OCI-LY7 (cell line): Measurements from ENCODE around the gene P2RY14. TPM values are rescaled to one million over a fixed set of nuclear protein-coding genes. Genes with fewer than 3 reads are reported as not detected.

Experiments
- BruUV-seq: library from RNA; stranded (reverse); fragments of 400-500 nt; replicated peaks from 2 replicates; lab custom pipeline; 2021; lab: Mats Ljungman, UMichigan
- CTCF ChIA-PET: fragments of 300-600 bp; sonication (Branson Sonifier 250); formaldehyde crosslinking; loops from one replicate; lab custom pipeline; 2022; ENCODE audit warnings: antibody characterized with exemption; ENCODE audit not compliant: unreplicated experiment; lab: Charles Lee
- POLR2A ChIA-PET: fragments of 300-600 bp; sonication (Branson Sonifier 250); formaldehyde crosslinking; loops from one replicate; lab custom pipeline; 2022; ENCODE audit warnings: antibody characterized with exemption; lab: Charles Lee
- DNase-seq: peaks from one replicate; pipeline ENCODE4 v3.0.0-alpha.2; 2015; ENCODE audit warnings: low spot score
- H2AFZ ChIP-seq: fragments of 200-600 bp; sonication (generic), shearing (Covaris generic); 2 replicates; pipeline ENCODE4 v1.6.1; 2014; ENCODE audit warnings: mild to moderate bottlenecking, antibody characterized with exemption, low read length, moderate library complexity
- H3K27ac ChIP-seq: fragments of 200-600 bp; sonication (generic); 2 replicates; pipeline ENCODE4 v1.5.1; 2014; ENCODE audit warnings: mixed run types, low read depth, mild to moderate bottlenecking, moderate library complexity, low read length, inconsistent platforms; ENCODE audit not compliant: poor library complexity, severe bottlenecking
- H3K36me3 ChIP-seq: fragments of 200-600 bp; sonication (generic); 2 replicates; pipeline ENCODE4 v1.6.1; 2014; ENCODE audit warnings: mild to moderate bottlenecking, antibody characterized with exemption, low read length, moderate library complexity, mixed read lengths; ENCODE audit not compliant: insufficient read depth
- H3K4me1 ChIP-seq: fragments of 200-600 bp; sonication (generic); 2 replicates; pipeline ENCODE4 v1.5.1; 2014; ENCODE audit warnings: mild to moderate bottlenecking, low read length; ENCODE audit not compliant: insufficient read depth, poor library complexity, severe bottlenecking
- H3K4me2 ChIP-seq: fragments of 200-600 bp; sonication (generic); 2 replicates; pipeline ENCODE4 v1.6.1; 2014; ENCODE audit warnings: mild to moderate bottlenecking, low read length
- H3K4me3 ChIP-seq: fragments of 200-600 bp; sonication (generic); 2 replicates; pipeline ENCODE4 v1.5.1; 2014; ENCODE audit warnings: mild to moderate bottlenecking, low read depth, low read length; ENCODE audit not compliant: poor library complexity, severe bottlenecking
- H3K79me2 ChIP-seq: fragments of 200-600 bp; sonication (generic); 2 replicates; pipeline ENCODE4 v1.6.1; 2016; ENCODE audit warnings: low read depth, mild to moderate bottlenecking, low read length, moderate library complexity, mixed read lengths; ENCODE audit not compliant: insufficient read depth
- H3K9me2 ChIP-seq: fragments of 200-600 bp; sonication (generic); 2 replicates; pipeline ENCODE4 v1.6.1; 2016; ENCODE audit warnings: mild to moderate bottlenecking, low read length, mixed read lengths; ENCODE audit not compliant: insufficient read depth
- H3K9me3 ChIP-seq: fragments of 200-600 bp; sonication (generic); 2 replicates; pipeline ENCODE4 v1.6.1; 2014; ENCODE audit warnings: mild to moderate bottlenecking, mixed run types, low read length, mixed read lengths
- H4K20me1 ChIP-seq: fragments of 200-600 bp; sonication (generic); 2 replicates; pipeline ENCODE4 v1.6.1; 2014; ENCODE audit warnings: mild to moderate bottlenecking, antibody characterized with exemption, low read length, moderate library complexity, mixed read lengths; ENCODE audit not compliant: insufficient read depth
- CTCF ChIP-seq: fragments of 200-600 bp; sonication (generic); conservative IDR thresholded peaks from 2 replicates; pipeline ENCODE4 v1.5.1; 2014; ENCODE audit warnings: mild to moderate bottlenecking, antibody characterized with exemption, low read length, moderate library complexity, mixed read lengths
- EZH2phosphoT487 ChIP-seq: fragments of 200-600 bp; sonication (generic); IDR thresholded peaks from 2 replicates; pipeline ENCODE4 v1.6.1; 2018; ENCODE audit warnings: low read depth, borderline replicate concordance, mild to moderate bottlenecking, mixed run types, antibody characterized with exemption, low read length, moderate library complexity, mixed read lengths
- intact Hi-C: fragments of 100-400 bp; cut with micrococcal nuclease; formaldehyde crosslinking; loops from one replicate; pipeline ENCODE4 v1.10.0; 2022; ENCODE audit not compliant: unreplicated experiment
- total RNA-seq, 2 experiments: library from RNA; depleted of rRNA in 1 of 2; stranded (reverse); fragments of >200 nt in 1 of 2; shearing (Covaris generic) in 1 of 2; gene quantifications; 2 replicates each; pipeline ENCODE4 v1.2.3, GENCODE V29; 2014 to 2022

P2RY14 gene
- total RNA-seq, 2 experiments from 2014 or later = not detected

GRCh38 chr3:151195826-151196225 lies 82.5 kb downstream of the P2RY14 start:
- no TSS peak for BruUV-seq
- Histone ChIP-seq H3K27ac (no peak overlapping the region), H2AFZ (no peak overlapping the region), H3K36me3 (peaks cover 8% of the 10 kb centered on the region), H3K4me3 (no peak overlapping the region), H3K9me2 (no peaks in the 10 kb centered on the region), H3K4me2 (no peak overlapping the region), H3K79me2 (no peaks in the 10 kb centered on the region), H4K20me1 (no peaks in the 10 kb centered on the region), H3K9me3 (no peaks in the 10 kb centered on the region), H3K4me1 (no peaks in the 10 kb centered on the region)
- CTCF ChIA-PET = no interaction called here
- POLR2A ChIA-PET = interaction anchor here (1.4 to 1.6 kb wide), 2 partner anchors 11 to 21 kb away, joined by 3 to 4 read pairs; no protein-coding TSS in a partner anchor
- intact Hi-C loops = no loop called here
- DNase-seq = no peak
- TF ChIP-seq CTCF (no peak), EZH2phosphoT487 (no peak)

GRCh38 chr3:151192545-151192944 lies 85.8 kb downstream of the P2RY14 start:
- Histone ChIP-seq H3K79me2 (no peaks in the 10 kb centered on the region), H3K4me1 (no peaks in the 10 kb centered on the region), H2AFZ (no peak overlapping the region), H4K20me1 (no peaks in the 10 kb centered on the region), H3K4me2 (no peak overlapping the region), H3K36me3 (peaks cover 9% of the 10 kb centered on the region), H3K9me3 (no peaks in the 10 kb centered on the region), H3K27ac (no peak overlapping the region), H3K9me2 (no peaks in the 10 kb centered on the region), H3K4me3 (no peak overlapping the region)
- no TSS peak for BruUV-seq
- ChIA-PET POLR2A (interaction anchor here (1.1 to 1.3 kb wide), 2 partner anchors 15 kb away, joined by 4 read pairs; no protein-coding TSS in a partner anchor), CTCF (no interaction called here)
- no peak for DNase-seq
- intact Hi-C loops = no loop called here
- TF ChIP-seq CTCF = no peak
- no peak for TF ChIP-seq EZH2phosphoT487

GRCh38 chr3:151191095-151191494 lies 87.2 kb downstream of the P2RY14 start:
- no TSS peak for BruUV-seq
- intact Hi-C loops = no loop called here
- CTCF ChIA-PET = no interaction called here
- Histone ChIP-seq H3K36me3 (peaks cover 9% of the 10 kb centered on the region), H3K9me3 (no peaks in the 10 kb centered on the region), H4K20me1 (no peaks in the 10 kb centered on the region), H2AFZ (no peak overlapping the region), H3K4me2 (no peak overlapping the region), H3K4me3 (no peak overlapping the region), H3K9me2 (no peaks in the 10 kb centered on the region), H3K79me2 (no peaks in the 10 kb centered on the region), H3K4me1 (no peaks in the 10 kb centered on the region), H3K27ac (no peak overlapping the region)
- no peak for TF ChIP-seq CTCF
- no peak for TF ChIP-seq EZH2phosphoT487
- POLR2A ChIA-PET = interaction anchor here (1.0 kb wide), 1 partner anchor 23 kb away, joined by 4 read pairs; no protein-coding TSS in a partner anchor
- DNase-seq = no peak
